Endothelial cell of coronary artery (primary cell): ENCODE measurements around the gene CDK2. TPM values are rescaled to one million over a fixed set of nuclear protein-coding genes. Genes with fewer than 3 reads are reported as not detected.

Experiments
- total RNA-seq: library from RNA; depleted of rRNA; stranded (reverse); fragments of >200 nt; gene quantifications from 2 replicates; pipeline ENCODE4 v1.2.3, GENCODE V29; 2014

CDK2 gene
- total RNA-seq = 16.0 and 22.1 TPM in 2 replicates

GRCh38 chr12:55966408-55967281, at the start of gene CDK2:
Gene CDK2, plus strand, starts transcription at chr12:55966830. Its CDS starts 179 bp downstream, at chr12:55967009.

GRCh38 chr12:55927588-55928502, 38.8 kb upstream of the CDK2 start, which contains the start of gene PYM1:
Gene PYM1, minus strand, starts transcription at chr12:55927894. Its CDS starts 133 bp downstream, at chr12:55927761.

GRCh38 chr12:55930771-55931316, 35.8 kb upstream of the CDK2 start, which contains the start of gene DGKA:
Gene DGKA, plus strand, starts transcription at chr12:55931162. Its CDS starts 5,342 bp downstream, at chr12:55936504.

GRCh38 chr12:55965941-55966407, 656 bp upstream of the CDK2 start, which contains the start of gene PMEL:
Gene PMEL, minus strand, starts transcription at chr12:55966042. Its CDS starts 31 bp downstream, at chr12:55966011.

GRCh38 chr12:55973599-55974307, 7.1 kb downstream of the CDK2 start, which contains the start of gene RAB5B:
Gene RAB5B, plus strand, starts transcription at chr12:55974078. Its CDS starts 12,883 bp downstream, at chr12:55986961.

GRCh38 chr12:55996715-55997534, 30.3 kb downstream of the CDK2 start, which contains the start of gene SUOX:
Gene SUOX, plus strand, starts transcription at chr12:55997276. Its CDS starts 4,946 bp downstream, at chr12:56002222.

GRCh38 chr12:56020423-56021184, 54.0 kb downstream of the CDK2 start, which contains the start of gene IKZF4:
Gene IKZF4, plus strand, starts transcription at chr12:56021043. Its CDS starts 451 bp downstream, at chr12:56021494.

Other genes with a start within 250 kb of the CDK2 start
- gene RDH5, start 246.4 kb upstream of the CDK2 start, total RNA-seq = 1.2 and 2.8 TPM in 2 replicates
- gene CD63, start 237.8 kb upstream of the CDK2 start, total RNA-seq = 1,637 and 1,643 TPM in 2 replicates
- 2.8 and 3.3 TPM in 2 replicates for gene GDF11, start 223.7 kb upstream of the CDK2 start, total RNA-seq
- 96.7 and 98.7 TPM in 2 replicates for gene SARNP, start 149.1 kb upstream of the CDK2 start, total RNA-seq
- gene ORMDL2, start 148.8 kb upstream of the CDK2 start, total RNA-seq = 33.3 and 35.9 TPM in 2 replicates
- gene DNAJC14, start 137.2 kb upstream of the CDK2 start, total RNA-seq = 48.8 and 53.6 TPM in 2 replicates
- gene MMP19, start 123.9 kb upstream of the CDK2 start, total RNA-seq = 0.27 and 2.6 TPM in 2 replicates
- gene PYM1, start 38.9 kb upstream of the CDK2 start, total RNA-seq = 28.1 and 31.4 TPM in 2 replicates
- gene DGKA, start 35.7 kb upstream of the CDK2 start, total RNA-seq = 29.1 and 42.0 TPM in 2 replicates
- 0.19 and 0.27 TPM in 2 replicates for gene PMEL, start 788 bp upstream of the CDK2 start, total RNA-seq
- gene RAB5B, start 7.2 kb downstream of the CDK2 start, total RNA-seq = 28.2 and 39.9 TPM in 2 replicates
- 10.0 and 13.5 TPM in 2 replicates for gene SUOX, start 30.4 kb downstream of the CDK2 start, total RNA-seq
- gene IKZF4, start 54.2 kb downstream of the CDK2 start, total RNA-seq = 0.38 and 0.45 TPM in 2 replicates
- 95.3 and 130 TPM in 2 replicates for gene RPS26, start 75.1 kb downstream of the CDK2 start, total RNA-seq
- 0.18 TPM in 1 of 2 replicates, not detected in the other for gene ERBB3, start 113.3 kb downstream of the CDK2 start, total RNA-seq
- gene PA2G4, start 137.7 kb downstream of the CDK2 start, total RNA-seq = 192 and 236 TPM in 2 replicates
- gene RPL41, start 149.8 kb downstream of the CDK2 start, total RNA-seq = 3,974 and 4,205 TPM in 2 replicates
- gene ZC3H10, start 151.4 kb downstream of the CDK2 start, total RNA-seq = 5.1 and 6.2 TPM in 2 replicates
- gene ESYT1, start 161.4 kb downstream of the CDK2 start, total RNA-seq = 227 and 255 TPM in 2 replicates
- 83.9 and 94.6 TPM in 2 replicates for gene MYL6B, start 185.8 kb downstream of the CDK2 start, total RNA-seq
- 4,931 and 5,496 TPM in 2 replicates for gene MYL6, start 191.5 kb downstream of the CDK2 start, total RNA-seq
- 42.2 and 53.4 TPM in 2 replicates for gene SMARCC2, start 222.7 kb downstream of the CDK2 start, total RNA-seq